ENCODE measurements around the gene KIF16B. TPM values are rescaled to one million over a fixed set of nuclear protein-coding genes. Genes with fewer than 3 reads are reported as not detected.

KIF16B gene
- total RNA-seq, 1 experiment from 2014 or later: 12.7 TPM

DNA sequence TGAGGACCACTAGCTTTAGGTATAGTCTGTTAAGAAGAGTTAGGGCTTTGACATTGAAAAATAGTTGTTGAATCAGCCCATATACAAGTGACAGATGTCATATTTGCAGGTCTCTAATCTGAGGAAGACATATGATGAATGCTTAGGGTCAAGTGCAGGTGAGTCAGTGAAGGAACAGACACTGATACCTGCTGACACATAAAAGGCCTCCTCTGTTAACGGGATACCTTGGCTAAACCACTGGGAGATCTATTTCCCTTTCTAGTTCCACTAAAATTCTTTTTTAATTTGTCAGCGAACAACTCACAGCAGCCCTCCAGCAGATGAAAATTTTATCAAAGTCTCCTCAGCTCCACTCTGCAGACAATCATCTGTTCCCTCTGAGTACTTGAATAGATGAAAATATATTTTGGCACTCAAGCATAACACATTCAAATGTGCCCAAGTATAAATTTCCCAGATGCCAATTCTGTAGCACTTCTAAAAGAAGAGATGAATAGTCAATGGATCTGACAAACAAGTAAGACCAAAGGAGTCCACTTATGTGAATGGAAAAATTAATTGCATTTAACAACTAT lies 154.0 kb downstream of the KIF16B start:
- H3F3A ChIP-seq (ENCODE audit: low read length, unreplicated experiment): no peaks in the 10 kb centered on the region
- no peak overlapping the region for H2AFZ ChIP-seq (ENCODE audit: low read length)
- no peaks in the 10 kb centered on the region for H3K27me3 ChIP-seq (ENCODE audit: low read length)
- no peak overlapping the region for H3K9ac ChIP-seq (ENCODE audit: low read length)
- no peaks in the 10 kb centered on the region for H3K79me2 ChIP-seq (ENCODE audit: low read length)
- H3K27ac ChIP-seq (ENCODE audit: low read length): no peak overlapping the region
- TF ChIP-seq EZH2 (IDR thresholded peaks at IDR 0.05; ENCODE audit: low read length, unreplicated experiment) (no peak), EZH2phosphoT487 (IDR thresholded peaks at IDR 0.05; ENCODE audit: borderline replicate concordance, low read length) (no peak)
- TF ChIP-seq, protein P1, sequence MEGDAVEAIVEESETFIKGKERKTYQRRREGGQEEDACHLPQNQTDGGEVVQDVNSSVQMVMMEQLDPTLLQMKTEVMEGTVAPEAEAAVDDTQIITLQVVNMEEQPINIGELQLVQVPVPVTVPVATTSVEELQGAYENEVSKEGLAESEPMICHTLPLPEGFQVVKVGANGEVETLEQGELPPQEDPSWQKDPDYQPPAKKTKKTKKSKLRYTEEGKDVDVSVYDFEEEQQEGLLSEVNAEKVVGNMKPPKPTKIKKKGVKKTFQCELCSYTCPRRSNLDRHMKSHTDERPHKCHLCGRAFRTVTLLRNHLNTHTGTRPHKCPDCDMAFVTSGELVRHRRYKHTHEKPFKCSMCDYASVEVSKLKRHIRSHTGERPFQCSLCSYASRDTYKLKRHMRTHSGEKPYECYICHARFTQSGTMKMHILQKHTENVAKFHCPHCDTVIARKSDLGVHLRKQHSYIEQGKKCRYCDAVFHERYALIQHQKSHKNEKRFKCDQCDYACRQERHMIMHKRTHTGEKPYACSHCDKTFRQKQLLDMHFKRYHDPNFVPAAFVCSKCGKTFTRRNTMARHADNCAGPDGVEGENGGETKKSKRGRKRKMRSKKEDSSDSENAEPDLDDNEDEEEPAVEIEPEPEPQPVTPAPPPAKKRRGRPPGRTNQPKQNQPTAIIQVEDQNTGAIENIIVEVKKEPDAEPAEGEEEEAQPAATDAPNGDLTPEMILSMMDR (conservative IDR thresholded peaks at IDR 0.05; ENCODE audit: low read depth, low read length): no peak
- no peaks in the 10 kb centered on the region for H3K9me3 ChIP-seq (ENCODE audit: low read length)
- intact Hi-C loops (cut with micrococcal nuclease): no loop called here
- DNase-seq (peak; percentile 80), ATAC-seq (peak; percentile 65)
- H3K4me1 ChIP-seq (ENCODE audit: insufficient read depth, low read length): peaks cover 32% of the 10 kb centered on the region
- no peaks in the 10 kb centered on the region for H3K9me2 ChIP-seq (replicated peaks; ENCODE audit: low read length)
- H3K36me3 ChIP-seq (ENCODE audit: low read depth, low read length): peaks cover 18% of the 10 kb centered on the region; the same call in 1 of the 2 replicates
- peak overlapping the region; percentile 2; the same call in 1 of the 2 replicates for H3K4me2 ChIP-seq (ENCODE audit: low read length)
- H4K20me1 ChIP-seq (ENCODE audit: low read length): no peaks in the 10 kb centered on the region
- ChIA-PET CTCF (no interaction called here), POLR2A (ENCODE audit: unreplicated experiment) (no interaction called here)
- BruUV-seq (replicated peaks): no TSS peak
- H3K4me3 ChIP-seq (ENCODE audit: low read length): no peak overlapping the region

DNA sequence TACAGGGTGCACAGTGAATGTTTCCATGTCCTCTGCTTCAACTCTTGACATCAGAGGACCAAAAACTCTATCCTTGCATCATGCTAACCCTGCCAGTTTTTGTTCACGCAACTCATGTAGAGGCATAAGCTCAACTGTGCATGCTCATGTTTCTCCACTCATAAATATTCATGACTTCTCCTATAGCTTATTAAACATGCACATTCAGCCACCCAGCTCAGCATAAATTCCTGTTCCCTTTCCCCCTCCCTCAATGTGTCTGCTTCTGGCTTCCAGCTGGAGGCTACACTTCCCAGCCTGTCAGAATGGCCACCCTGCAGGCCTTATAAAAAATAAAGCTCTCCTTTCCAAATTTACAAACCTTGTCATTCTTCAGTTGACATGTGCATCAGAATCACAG lies 154.6 kb downstream of the KIF16B start:
- Histone ChIP-seq H3K4me2 (ENCODE audit: low read length) (peak overlapping the region; percentile 2; the same call in 1 of the 2 replicates), H3K9me2 (replicated peaks; ENCODE audit: low read length) (no peaks in the 10 kb centered on the region), H3K9ac (ENCODE audit: low read length) (no peak overlapping the region), H3K27me3 (ENCODE audit: low read length) (no peaks in the 10 kb centered on the region), H3K9me3 (ENCODE audit: low read length) (no peaks in the 10 kb centered on the region), H3F3A (ENCODE audit: low read length, unreplicated experiment) (no peaks in the 10 kb centered on the region), H3K4me1 (ENCODE audit: insufficient read depth, low read length) (peaks cover 32% of the 10 kb centered on the region), H3K27ac (ENCODE audit: low read length) (no peak overlapping the region), H4K20me1 (ENCODE audit: low read length) (no peaks in the 10 kb centered on the region), H2AFZ (ENCODE audit: low read length) (no peak overlapping the region), H3K4me3 (ENCODE audit: low read length) (no peak overlapping the region), H3K36me3 (ENCODE audit: low read depth, low read length) (peaks cover 13% of the 10 kb centered on the region; the same call in 1 of the 2 replicates), H3K79me2 (ENCODE audit: low read length) (no peaks in the 10 kb centered on the region)
- no peak for DNase-seq
- ChIA-PET CTCF (no interaction called here), POLR2A (ENCODE audit: unreplicated experiment) (no interaction called here)
- TF ChIP-seq EZH2 (IDR thresholded peaks at IDR 0.05; ENCODE audit: low read length, unreplicated experiment) (no peak), EZH2phosphoT487 (IDR thresholded peaks at IDR 0.05; ENCODE audit: borderline replicate concordance, low read length) (no peak)
- TF ChIP-seq, protein P1 (conservative IDR thresholded peaks at IDR 0.05; ENCODE audit: low read depth, low read length): no peak
- intact Hi-C loops (cut with micrococcal nuclease): no loop called here
- no TSS peak for BruUV-seq (replicated peaks)
- no peak for ATAC-seq

DNA sequence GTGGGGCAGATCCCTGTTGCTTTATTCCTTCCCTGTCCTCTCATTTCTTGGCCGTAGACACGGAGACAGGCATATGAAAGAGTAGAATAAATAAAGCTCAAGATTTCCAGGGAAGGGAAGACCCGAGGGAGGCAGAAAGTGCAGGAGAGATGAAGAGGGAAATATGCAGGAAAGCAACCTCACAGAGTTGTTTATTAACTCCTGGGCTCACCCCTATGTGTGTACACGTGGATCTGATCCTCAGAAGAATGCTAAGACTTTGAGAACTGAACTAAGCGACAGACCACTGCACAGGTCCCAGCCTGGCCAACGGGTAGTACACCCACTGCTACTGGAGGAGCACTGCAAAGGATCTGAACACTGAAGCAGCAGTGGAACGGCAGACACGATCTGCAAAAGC lies 156.2 kb downstream of the KIF16B start:
- TF ChIP-seq EZH2phosphoT487 (IDR thresholded peaks at IDR 0.05; ENCODE audit: borderline replicate concordance, low read length) (no peak), EZH2 (IDR thresholded peaks at IDR 0.05; ENCODE audit: low read length, unreplicated experiment) (no peak)
- TF ChIP-seq, protein P1 (conservative IDR thresholded peaks at IDR 0.05; ENCODE audit: low read depth, low read length): no peak
- H3K4me2 ChIP-seq (ENCODE audit: low read length): no peak overlapping the region
- no peak for DNase-seq
- ChIA-PET CTCF (no interaction called here), POLR2A (ENCODE audit: unreplicated experiment) (no interaction called here)
- H3F3A ChIP-seq (ENCODE audit: low read length, unreplicated experiment): no peaks in the 10 kb centered on the region
- no peaks in the 10 kb centered on the region for H3K9me2 ChIP-seq (replicated peaks; ENCODE audit: low read length)
- intact Hi-C loops (cut with micrococcal nuclease): no loop called here
- no peak overlapping the region for H3K4me3 ChIP-seq (ENCODE audit: low read length)
- H3K79me2 ChIP-seq (ENCODE audit: low read length): no peaks in the 10 kb centered on the region
- H3K9me3 ChIP-seq (ENCODE audit: low read length): no peaks in the 10 kb centered on the region
- H2AFZ ChIP-seq (ENCODE audit: low read length): no peak overlapping the region
- no peak overlapping the region for H3K27ac ChIP-seq (ENCODE audit: low read length)
- H4K20me1 ChIP-seq (ENCODE audit: low read length): no peaks in the 10 kb centered on the region
- BruUV-seq (replicated peaks): no TSS peak
- H3K27me3 ChIP-seq (ENCODE audit: low read length): no peaks in the 10 kb centered on the region
- no peak overlapping the region for H3K9ac ChIP-seq (ENCODE audit: low read length)
- no peaks in the 10 kb centered on the region for H3K36me3 ChIP-seq (ENCODE audit: low read depth, low read length)
- peaks cover 32% of the 10 kb centered on the region for H3K4me1 ChIP-seq (ENCODE audit: insufficient read depth, low read length)
- no peak for ATAC-seq

Data from PC-3 (cell line).